ENCODE data around the gene CLDN19. TPM values are rescaled to one million over a fixed set of nuclear protein-coding genes. Genes with fewer than 3 reads are reported as not detected.
"Not testable (repeated sequence)": the region's sequence is repeated elsewhere in the genome, so short reads cannot be mapped to it uniquely, and the experiment has no call there.

The CLDN19 gene
- polyA plus RNA-seq, 1 donor from 2014 or later = not detected

GRCh38 chr1:42722403-42722802 is 17.6 kb downstream of the CLDN19 start:
- H3K27ac Mint-ChIP-seq, H3K4me1 Mint-ChIP-seq, H3K4me3 Mint-ChIP-seq, H3K36me3 Mint-ChIP-seq, H3K27me3 Mint-ChIP-seq, H3K9me3 Mint-ChIP-seq: not testable (repeated sequence)

DNA sequence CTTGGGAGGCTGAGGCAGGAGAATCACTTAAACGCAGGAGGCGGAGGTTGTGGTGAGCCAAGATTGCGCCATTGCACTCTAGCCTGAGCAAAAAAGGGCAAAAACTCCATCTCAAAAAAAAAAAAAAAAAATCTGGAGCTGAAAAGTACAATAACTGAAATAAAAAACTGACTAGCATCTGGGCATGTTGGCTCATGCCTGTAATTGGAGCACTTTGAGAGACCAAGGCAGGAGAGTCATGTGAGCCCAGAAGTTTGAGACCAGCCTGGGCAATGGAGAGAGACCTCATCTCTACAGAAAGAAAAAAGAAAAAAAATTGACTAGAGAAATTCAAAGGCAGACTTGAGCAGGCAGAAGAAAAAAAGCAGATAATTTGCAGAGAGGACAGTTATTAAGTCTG is 18.1 kb downstream of the CLDN19 start:
- Mint-ChIP-seq H3K27ac (no peak overlapping the region), H3K9me3 (no peaks in the 10 kb centered on the region), H3K27me3 (no peaks in the 10 kb centered on the region), H3K4me3 (no peak overlapping the region), H3K36me3 (peaks cover 9% of the 10 kb centered on the region), H3K4me1 (peaks cover 0 to 6% (median 1%) of the 10 kb centered on the region in 3 donors)

- Mint-ChIP-seq H3K4me1 (peaks cover 0 to 6% (median 3%) of the 10 kb centered on the region in 3 donors), H3K36me3 (peaks cover 12% of the 10 kb centered on the region), H3K4me3 (no peak overlapping the region), H3K27me3 (no peaks in the 10 kb centered on the region), H3K9me3 (peaks cover 0 to 2% (median 0%) of the 10 kb centered on the region in 3 donors), H3K27ac (peak overlapping the region in 1 of 3 donors; percentile 59)
These were observed 19.2 kb downstream of the CLDN19 start for GRCh38 chr1:42720868-42721267.

DNA sequence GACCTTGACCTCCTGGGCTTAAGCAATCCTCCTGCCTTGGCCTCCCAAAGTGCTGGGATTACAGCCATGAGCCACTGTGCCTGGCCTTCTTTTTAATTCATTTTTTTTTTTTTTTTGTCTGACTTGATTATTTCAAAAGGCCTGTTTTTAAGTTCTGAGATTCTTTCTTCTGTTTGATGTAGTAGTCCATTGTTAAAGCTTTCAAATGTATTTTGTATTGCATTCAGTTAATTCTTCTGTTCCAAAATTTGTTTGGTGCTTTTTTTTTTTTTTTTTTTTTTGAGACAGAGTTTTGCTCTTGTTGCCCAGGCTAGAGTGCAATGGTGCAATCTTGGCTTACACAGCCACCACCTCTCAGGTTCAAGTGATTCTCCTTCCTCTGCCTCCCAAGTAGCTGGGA is 25.6 kb downstream of the CLDN19 start:
- H3K4me3 Mint-ChIP-seq, H3K27me3 Mint-ChIP-seq, H3K27ac Mint-ChIP-seq: not testable (repeated sequence)
- Mint-ChIP-seq H3K9me3 (peaks cover 2 to 11% (median 9%) of the 10 kb centered on the region in 3 donors), H3K36me3 (peaks cover 40% of the 10 kb centered on the region), H3K4me1 (peaks cover 0 to 13% (median 4%) of the 10 kb centered on the region in 3 donors)

DNA sequence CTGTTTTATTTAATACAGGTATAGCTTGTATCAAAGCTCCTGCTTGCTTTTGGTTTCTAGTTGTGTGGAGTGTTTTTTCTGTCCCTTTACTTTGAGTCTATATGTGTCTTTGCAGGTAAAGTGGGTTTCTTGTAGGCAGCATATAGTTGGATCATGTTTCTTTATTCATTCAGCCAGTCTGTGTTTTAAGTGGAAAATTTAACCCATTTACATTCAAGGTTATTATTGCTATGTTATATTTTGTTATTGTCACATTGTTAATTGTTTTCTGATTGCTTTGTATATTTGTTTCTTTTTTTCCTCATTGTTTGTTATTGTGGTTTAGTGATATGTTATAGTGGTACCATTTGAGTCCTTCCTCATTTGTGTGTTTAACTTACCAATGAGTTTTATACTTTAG is 26.7 kb downstream of the CLDN19 start:
- H3K4me3 Mint-ChIP-seq = no peak overlapping the region
- H3K36me3 Mint-ChIP-seq = peaks cover 39% of the 10 kb centered on the region
- H3K27me3 Mint-ChIP-seq = no peaks in the 10 kb centered on the region
- no peak overlapping the region for H3K27ac Mint-ChIP-seq
- peaks cover 0 to 20% (median 4%) of the 10 kb centered on the region in 3 donors for H3K4me1 Mint-ChIP-seq
- peaks cover 2 to 11% (median 9%) of the 10 kb centered on the region in 3 donors for H3K9me3 Mint-ChIP-seq

DNA sequence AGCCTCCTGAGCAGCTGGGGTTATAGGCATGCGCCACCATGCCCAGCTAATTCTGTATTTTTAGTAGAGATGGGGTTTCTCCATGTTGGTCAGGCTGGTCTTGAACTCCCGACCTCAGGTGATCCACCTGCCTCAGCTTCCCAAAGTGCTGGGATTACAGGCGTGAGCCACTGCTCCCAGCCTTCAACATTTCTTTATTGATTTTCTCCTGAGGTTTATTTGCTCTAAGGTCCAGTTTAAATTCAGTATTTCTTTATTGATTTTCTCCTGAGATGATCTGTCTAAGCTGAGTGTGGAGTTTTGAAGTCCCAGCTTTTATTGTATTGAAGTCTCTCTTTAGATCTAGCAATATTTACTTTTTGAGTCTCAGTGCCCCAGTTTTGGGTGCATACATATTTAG is 27.2 kb downstream of the CLDN19 start:
- H3K27me3 Mint-ChIP-seq, H3K27ac Mint-ChIP-seq, H3K4me3 Mint-ChIP-seq: not testable (repeated sequence)
- Mint-ChIP-seq H3K9me3 (peaks cover 2 to 15% (median 9%) of the 10 kb centered on the region in 3 donors), H3K4me1 (peaks cover 0 to 20% (median 4%) of the 10 kb centered on the region in 3 donors), H3K36me3 (peaks cover 40% of the 10 kb centered on the region)

- H3K9me3 Mint-ChIP-seq = peaks cover 0 to 7% (median 0%) of the 10 kb centered on the region in 3 donors
- H3K27me3 Mint-ChIP-seq = no peaks in the 10 kb centered on the region
- H3K36me3 Mint-ChIP-seq = peaks cover 19% of the 10 kb centered on the region
- H3K4me3 Mint-ChIP-seq = no peak overlapping the region
- peaks cover 0 to 3% (median 0%) of the 10 kb centered on the region in 3 donors for H3K4me1 Mint-ChIP-seq
- peak overlapping the region in 2 of 3 donors; percentile 61 to 70 for H3K27ac Mint-ChIP-seq
These were observed 36.1 kb downstream of the CLDN19 start for GRCh38 chr1:42703888-42704464.

DNA sequence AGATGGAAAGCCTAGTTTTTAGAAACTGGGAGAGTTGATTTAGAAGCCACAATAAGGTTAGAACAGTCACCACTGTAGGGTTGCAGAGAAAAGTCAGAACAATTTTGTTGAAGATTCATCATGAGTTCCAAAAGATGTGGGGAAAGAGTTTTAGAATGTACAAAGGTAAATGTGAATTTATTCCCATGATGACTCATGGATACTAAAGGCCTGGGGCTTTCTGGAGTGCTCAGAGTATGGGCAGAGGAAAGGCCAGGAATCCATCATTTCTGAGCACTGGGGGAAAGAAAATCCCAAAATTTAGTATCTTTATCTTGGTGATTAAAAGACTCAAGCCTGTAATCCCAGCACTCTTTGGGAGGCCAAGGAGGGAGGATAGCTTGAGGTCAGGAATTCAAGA is 40.0 kb downstream of the CLDN19 start:
- H3K27me3 Mint-ChIP-seq = no peaks in the 10 kb centered on the region
- peaks cover 6% of the 10 kb centered on the region for H3K36me3 Mint-ChIP-seq

DNA sequence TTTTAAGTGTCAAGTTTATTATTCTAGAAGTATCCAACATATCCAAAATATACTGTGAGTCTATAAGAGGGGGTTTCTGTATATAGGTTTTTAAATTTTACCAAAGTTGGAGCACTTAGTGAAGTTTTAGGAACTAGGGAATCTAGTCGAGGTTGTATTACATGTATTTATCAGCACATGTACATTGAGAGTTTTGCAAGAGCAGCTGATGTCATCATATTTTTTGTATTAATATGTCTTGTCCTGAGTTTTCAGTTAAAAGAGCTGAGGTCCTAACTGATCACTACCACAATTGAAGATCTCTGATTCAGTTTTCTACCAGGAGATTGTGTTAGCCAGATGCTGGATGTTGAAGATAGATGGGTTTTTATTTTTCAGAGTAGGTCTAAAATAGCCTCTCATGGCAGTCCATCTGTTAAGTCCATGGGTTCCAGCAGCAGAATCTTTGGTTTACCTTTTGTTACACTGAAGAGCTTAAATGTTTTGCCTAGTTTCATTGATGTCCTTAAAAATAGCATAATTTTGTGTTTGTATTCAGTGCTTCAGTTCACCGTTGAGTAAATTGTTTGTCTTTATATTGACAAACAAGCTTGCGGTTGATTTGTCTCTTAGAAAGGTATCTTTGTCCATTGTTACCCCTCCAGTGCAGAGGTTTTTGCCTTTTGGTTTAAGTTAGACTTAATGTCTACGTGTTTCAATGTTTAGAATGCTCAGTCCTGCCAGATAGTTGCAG is 41.8 kb downstream of the CLDN19 start:
- Mint-ChIP-seq H3K4me3 (no peak overlapping the region), H3K4me1 (peaks cover 2 to 10% (median 5%) of the 10 kb centered on the region in 3 donors), H3K27me3 (no peaks in the 10 kb centered on the region), H3K9me3 (no peaks in the 10 kb centered on the region), H3K36me3 (peaks cover 2% of the 10 kb centered on the region), H3K27ac (no peak overlapping the region)

More for the DNA sequence above, 40.0 kb downstream of the CLDN19 start:
- H3K9me3 Mint-ChIP-seq = no peaks in the 10 kb centered on the region
- peak overlapping the region in 2 of 3 donors; percentile 65 to 91 for H3K27ac Mint-ChIP-seq
- H3K4me3 Mint-ChIP-seq = no peak overlapping the region
- peaks cover 0 to 4% (median 2%) of the 10 kb centered on the region in 3 donors for H3K4me1 Mint-ChIP-seq

GRCh38 chr1:42692911-42693310 is 47.1 kb downstream of the CLDN19 start:
- peak overlapping the region in 1 of 4 donors; percentile 23 for H3K4me3 Mint-ChIP-seq
- H3K27ac Mint-ChIP-seq = peak overlapping the region; percentile 3 to 75 (median 33)
- H3K4me1 Mint-ChIP-seq = peaks cover 46 to 60% (median 48%) of the 10 kb centered on the region in 3 donors
- H3K36me3 Mint-ChIP-seq = no peaks in the 10 kb centered on the region
- H3K9me3 Mint-ChIP-seq = no peaks in the 10 kb centered on the region
- H3K27me3 Mint-ChIP-seq = no peaks in the 10 kb centered on the region

DNA sequence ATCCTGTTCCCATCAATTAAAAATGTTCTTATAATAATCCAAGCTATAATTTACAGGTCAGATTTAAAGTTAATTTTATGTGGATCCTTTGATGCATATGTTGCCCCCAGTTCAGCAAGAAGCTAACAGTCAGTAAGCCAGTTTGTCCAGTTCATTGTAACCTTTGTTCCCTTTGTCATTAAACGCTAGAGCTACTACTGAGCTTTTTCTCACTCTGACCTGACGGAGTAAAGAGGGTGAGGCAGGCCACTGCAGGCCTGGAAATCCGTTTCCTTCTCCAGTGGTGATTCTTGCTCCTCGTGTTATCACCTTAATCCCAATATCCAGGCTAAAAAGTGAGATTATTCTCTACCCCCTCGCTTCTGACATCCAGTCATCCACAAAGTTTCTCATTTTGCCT is 47.6 kb downstream of the CLDN19 start:
- H3K27ac Mint-ChIP-seq = peak overlapping the region; percentile 3 to 75 (median 33)

DNA sequence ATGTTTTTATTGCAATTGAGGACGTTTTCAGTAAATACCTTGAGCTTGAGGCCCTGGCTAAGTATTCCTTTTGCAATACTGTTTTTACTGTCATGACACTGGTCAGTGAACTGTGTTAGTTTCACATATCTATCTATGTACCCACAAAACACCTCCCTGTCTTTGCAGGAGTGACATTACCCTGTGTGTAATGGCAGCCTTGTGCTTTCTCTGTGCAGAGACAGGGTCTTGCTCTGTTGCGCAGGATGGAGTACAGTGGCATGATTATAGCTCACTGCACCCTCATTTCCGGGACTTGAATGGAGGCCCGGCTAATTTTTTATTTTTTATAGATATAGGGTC is 48.9 kb downstream of the CLDN19 start:
- no peaks in the 10 kb centered on the region for H3K27me3 Mint-ChIP-seq
- H3K36me3 Mint-ChIP-seq = no peaks in the 10 kb centered on the region
- H3K27ac Mint-ChIP-seq = peak overlapping the region; percentile 63 to 83 (median 65)
- no peaks in the 10 kb centered on the region for H3K9me3 Mint-ChIP-seq
- peak overlapping the region in 2 of 4 donors; percentile 25 to 72 for H3K4me3 Mint-ChIP-seq
- peaks cover 61 to 73% (median 63%) of the 10 kb centered on the region in 3 donors for H3K4me1 Mint-ChIP-seq

More for the DNA sequence above, 47.6 kb downstream of the CLDN19 start:
- Mint-ChIP-seq H3K27me3 (no peaks in the 10 kb centered on the region), H3K4me1 (peaks cover 50 to 64% (median 52%) of the 10 kb centered on the region in 3 donors), H3K4me3 (peak overlapping the region in 1 of 4 donors; percentile 45), H3K9me3 (no peaks in the 10 kb centered on the region), H3K36me3 (no peaks in the 10 kb centered on the region)

DNA sequence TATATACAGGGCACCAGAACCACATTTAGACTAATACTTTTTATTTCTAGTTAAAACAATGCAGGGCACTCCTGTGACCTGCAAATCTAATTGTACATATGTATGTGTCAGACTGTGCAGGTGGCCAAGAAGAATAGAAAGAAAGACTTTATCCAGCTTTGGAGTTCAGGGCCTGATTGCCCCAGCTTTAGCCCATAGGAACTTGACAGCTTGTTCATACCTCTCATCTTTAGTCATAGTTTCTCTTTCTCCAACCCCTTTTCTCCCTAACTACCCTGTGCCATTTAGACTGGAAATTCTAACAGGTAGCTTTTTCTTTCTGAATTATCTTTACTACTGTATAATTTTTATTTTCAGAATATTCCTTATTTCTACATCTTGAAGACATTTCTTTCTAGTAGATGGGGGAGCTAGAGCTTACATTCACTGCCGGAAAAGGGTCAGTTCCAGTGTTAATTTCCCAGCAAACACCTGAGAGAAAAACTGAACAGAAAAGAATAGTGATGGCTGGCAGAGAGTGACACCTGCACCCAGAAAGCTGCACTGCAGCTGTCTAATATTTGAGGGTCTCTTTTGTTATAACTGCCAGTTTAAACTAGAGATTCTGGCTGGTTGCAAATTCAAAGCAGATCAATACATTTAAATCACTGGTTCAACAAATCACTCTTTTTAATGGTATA is 49.4 kb downstream of the CLDN19 start:
- Mint-ChIP-seq H3K9me3 (no peaks in the 10 kb centered on the region), H3K27me3 (no peaks in the 10 kb centered on the region), H3K4me3 (peak overlapping the region in 2 of 4 donors; percentile 30 to 72), H3K36me3 (no peaks in the 10 kb centered on the region), H3K27ac (peak overlapping the region; percentile 63 to 83 (median 65)), H3K4me1 (peaks cover 61 to 73% (median 67%) of the 10 kb centered on the region in 3 donors)

DNA sequence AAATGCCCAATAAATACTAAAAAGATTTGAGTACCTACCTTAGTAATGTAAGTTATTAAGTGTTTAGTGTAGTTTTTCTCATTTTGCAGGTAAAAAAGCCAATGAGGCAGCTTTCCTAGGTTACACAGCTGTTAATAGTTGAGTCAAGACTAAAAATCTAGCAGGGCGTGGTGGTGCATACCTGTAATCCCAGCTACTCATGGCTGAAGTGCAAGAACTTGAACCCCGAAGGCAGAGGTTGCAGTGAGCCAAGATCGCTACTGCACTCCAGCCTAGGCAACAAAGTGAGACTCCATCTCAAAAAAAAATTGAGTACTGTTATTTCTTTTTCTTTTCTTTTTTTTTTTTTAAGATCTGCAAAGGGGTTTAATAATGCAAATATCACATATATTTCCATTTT is 50.1 kb downstream of the CLDN19 start:
- no peaks in the 10 kb centered on the region for H3K27me3 Mint-ChIP-seq
- H3K4me3 Mint-ChIP-seq = peak overlapping the region in 2 of 4 donors; percentile 53 to 82
- no peaks in the 10 kb centered on the region for H3K36me3 Mint-ChIP-seq
- H3K27ac Mint-ChIP-seq = no peak overlapping the region
- peaks cover 67 to 80% (median 73%) of the 10 kb centered on the region in 3 donors for H3K4me1 Mint-ChIP-seq
- H3K9me3 Mint-ChIP-seq = no peaks in the 10 kb centered on the region

DNA sequence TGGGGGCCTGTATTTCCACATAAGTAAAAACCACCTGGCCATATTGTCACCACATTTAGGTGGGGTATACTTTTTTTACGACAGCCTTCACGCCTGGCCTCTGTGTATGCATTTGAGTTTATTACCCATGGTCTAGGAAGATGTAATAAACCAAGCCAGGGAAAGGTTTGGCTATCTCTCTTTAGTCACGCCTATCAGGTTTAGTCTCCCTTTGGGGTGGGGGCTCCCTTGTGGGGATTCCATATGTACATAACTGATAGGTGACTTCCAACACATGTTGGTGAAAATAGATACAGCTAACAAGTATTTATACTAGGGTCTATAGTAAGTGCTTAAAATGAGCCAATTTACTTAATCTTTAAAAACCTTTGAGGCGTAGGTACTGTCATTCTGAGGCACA is 53.6 kb downstream of the CLDN19 start:
- Mint-ChIP-seq H3K36me3 (no peaks in the 10 kb centered on the region), H3K4me3 (peak overlapping the region in 3 of 4 donors; percentile 48 to 60 (median 56)), H3K9me3 (peaks cover 0 to 3% (median 0%) of the 10 kb centered on the region in 3 donors), H3K4me1 (peaks cover 69 to 81% (median 73%) of the 10 kb centered on the region in 3 donors), H3K27ac (peak overlapping the region in 1 of 3 donors; percentile 67), H3K27me3 (no peaks in the 10 kb centered on the region)

All from IgD-negative memory B cell (primary cell).